ENCODE measurements around the gene PLA2G3.

The PLA2G3 gene

DNA sequence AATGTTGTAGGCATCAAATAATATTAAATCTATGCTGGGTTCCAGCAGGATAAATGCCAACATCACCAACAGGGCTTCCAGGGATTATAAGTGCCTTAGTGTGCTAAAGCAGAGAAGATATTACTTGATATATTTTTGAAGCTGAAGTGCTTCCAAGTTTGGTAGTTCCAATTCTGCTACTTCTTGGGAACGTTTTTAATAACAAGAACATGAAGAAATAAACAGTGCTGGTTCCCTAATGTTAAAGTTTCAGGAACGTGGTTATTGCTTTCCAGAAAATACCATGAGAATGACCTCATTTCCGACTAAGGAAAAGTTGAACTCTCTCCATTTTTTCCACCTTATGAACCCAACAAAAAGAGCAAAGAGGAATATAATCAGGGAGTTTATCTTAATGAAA is 15.1 kb upstream of the PLA2G3 start:
- TF ChIP-seq, protein P1, sequence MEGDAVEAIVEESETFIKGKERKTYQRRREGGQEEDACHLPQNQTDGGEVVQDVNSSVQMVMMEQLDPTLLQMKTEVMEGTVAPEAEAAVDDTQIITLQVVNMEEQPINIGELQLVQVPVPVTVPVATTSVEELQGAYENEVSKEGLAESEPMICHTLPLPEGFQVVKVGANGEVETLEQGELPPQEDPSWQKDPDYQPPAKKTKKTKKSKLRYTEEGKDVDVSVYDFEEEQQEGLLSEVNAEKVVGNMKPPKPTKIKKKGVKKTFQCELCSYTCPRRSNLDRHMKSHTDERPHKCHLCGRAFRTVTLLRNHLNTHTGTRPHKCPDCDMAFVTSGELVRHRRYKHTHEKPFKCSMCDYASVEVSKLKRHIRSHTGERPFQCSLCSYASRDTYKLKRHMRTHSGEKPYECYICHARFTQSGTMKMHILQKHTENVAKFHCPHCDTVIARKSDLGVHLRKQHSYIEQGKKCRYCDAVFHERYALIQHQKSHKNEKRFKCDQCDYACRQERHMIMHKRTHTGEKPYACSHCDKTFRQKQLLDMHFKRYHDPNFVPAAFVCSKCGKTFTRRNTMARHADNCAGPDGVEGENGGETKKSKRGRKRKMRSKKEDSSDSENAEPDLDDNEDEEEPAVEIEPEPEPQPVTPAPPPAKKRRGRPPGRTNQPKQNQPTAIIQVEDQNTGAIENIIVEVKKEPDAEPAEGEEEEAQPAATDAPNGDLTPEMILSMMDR (conservative IDR thresholded peaks at IDR 0.05): no peak
- H3K27ac ChIP-seq: no peak overlapping the region

DNA sequence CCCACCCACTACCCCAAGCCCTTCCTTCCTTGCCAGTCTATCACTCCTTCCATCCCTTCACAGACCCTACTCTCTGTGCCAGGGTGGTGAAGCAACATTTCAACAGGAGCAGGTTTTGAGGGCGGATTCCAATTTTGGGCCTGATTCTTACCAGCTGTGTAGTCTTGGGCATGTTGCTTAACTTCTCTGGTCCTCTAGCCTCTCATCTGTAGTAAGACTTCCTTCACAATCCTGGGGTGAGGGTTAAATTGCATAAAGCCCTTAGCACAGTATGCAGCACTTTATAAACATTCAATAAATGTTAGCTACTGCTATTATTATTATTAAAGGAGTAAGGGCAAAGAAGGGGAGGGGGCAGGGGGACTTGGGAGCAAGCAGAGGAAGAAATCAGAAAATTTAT is 14.7 kb upstream of the PLA2G3 start:
- H3K27ac ChIP-seq: no peak overlapping the region
- TF ChIP-seq, protein P1 (conservative IDR thresholded peaks at IDR 0.05): no peak

DNA sequence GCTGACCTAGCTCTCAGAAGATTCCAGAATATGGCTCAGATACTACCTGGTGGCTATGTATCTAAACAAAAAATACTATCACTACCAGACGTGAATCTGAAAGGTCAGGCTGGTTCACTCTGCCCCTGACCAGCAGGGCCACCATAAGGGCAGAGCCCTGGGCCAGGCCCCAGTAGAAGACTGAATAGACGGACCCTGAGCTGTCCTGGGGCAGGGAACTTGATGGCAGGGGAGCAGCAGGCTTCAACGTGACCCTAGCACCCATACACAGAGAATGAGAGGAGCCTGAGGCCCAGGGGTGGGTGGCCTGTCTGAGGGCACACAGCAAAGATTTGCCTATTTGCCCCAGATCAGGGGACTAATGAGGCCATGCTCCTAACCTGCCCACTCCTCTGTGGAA is 13.0 kb upstream of the PLA2G3 start:
- TF ChIP-seq, protein P1 (conservative IDR thresholded peaks at IDR 0.05): no peak
- no peak overlapping the region for H3K27ac ChIP-seq

DNA sequence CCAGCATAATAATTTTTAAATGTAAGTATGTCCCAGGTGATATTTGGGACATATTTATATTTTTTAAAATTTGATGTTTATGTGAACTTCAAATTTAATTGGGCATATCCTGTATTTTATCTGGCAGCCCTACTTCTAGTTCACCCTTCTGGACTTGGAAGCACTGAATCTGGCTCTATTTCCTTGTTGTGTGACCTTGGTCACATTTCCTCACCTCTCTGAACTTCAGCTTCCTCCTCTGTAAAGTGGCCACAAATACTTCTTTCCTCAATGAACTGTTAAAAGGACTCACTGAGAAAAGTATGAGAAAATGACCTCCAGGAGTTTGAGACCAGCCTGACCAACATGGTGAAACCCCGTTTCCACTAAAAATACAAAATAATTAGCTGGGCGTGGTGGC is 11.6 kb upstream of the PLA2G3 start:
- H3K27ac ChIP-seq: no peak overlapping the region
- TF ChIP-seq, protein P1 (conservative IDR thresholded peaks at IDR 0.05): no peak

DNA sequence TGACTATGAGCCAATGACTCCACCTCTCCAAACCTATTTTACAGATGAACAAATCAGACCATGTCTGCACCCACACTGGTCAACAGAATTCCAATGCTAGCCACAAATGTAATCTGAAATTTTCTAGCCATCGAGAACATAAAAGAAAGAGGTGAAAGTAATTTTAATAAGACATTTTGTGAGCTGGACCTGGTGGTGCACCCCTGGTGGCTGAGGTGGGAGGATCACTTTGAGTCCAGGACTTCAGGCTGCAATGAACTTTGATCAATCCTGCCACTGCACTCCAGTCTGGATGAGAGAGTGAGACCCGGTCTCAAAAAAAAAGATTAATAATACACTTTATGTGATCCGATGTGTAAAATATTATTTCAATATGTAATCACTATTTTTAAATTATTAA is 10.3 kb upstream of the PLA2G3 start:
- no peak overlapping the region for H3K27ac ChIP-seq
- TF ChIP-seq, protein P1 (conservative IDR thresholded peaks at IDR 0.05): peak; percentile 64

DNA sequence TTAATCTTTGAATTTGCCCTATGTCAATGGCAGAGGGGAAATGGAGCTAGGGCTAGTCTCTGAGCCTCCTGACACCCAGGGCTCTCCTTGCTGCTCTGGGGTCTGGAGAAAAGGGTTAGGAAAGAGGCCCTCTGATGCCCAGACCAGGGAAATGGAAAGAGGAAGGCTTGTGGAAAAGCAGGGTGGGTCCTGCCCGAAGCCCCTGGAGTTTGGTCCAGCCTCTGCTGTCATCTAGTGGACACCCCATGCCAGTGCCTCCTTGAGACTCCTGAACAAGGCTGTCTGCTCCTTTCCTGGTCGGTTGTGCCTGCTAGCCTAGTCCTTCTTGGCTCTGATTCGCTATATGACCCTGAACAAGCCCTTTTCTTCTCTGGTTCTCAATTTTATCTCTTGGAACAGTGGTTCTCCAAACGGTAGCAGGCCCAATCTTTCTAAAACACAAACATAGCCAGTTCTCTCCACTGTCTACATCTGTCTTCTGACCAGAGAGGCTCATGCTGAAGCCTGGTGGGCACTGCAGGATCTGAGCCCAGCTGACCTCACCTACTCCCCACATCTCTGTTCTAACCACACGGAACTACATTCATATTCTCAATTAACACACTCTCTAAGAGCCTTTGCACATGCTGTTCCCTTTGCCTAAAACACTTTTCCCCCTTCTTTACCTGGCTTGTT is 8.8 kb upstream of the PLA2G3 start:
- peak overlapping the region; percentile 57 for H3K27ac ChIP-seq
- TF ChIP-seq, protein P1 (conservative IDR thresholded peaks at IDR 0.05): peak; percentile 96

DNA sequence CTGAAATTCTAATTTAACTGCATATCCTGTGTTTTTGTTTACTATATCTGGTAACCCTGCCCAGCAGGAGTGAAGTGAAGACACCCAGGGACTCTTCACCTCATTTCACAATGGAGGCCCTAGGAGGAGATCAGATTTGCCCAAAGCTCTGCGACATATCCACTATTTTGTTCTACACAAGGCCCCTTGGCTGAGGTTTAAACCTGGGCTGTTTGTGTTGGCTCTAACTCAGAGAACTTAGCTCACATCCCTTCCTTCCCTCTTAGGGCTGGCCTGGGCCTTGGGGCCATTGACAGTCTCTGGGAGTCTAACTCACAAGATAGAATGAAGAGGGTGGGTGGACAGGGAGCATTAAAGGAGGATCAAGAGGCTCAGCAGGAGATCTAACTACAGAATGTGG is 8.2 kb upstream of the PLA2G3 start:
- TF ChIP-seq, protein P1 (conservative IDR thresholded peaks at IDR 0.05): no peak
- peak overlapping the region; percentile 57 for H3K27ac ChIP-seq
